ENCODE measurements around the gene GMEB1.
"Not testable (repeated sequence)": the region's sequence is repeated elsewhere in the genome, so short reads cannot be mapped to it uniquely, and the experiment has no call there.

DNA sequence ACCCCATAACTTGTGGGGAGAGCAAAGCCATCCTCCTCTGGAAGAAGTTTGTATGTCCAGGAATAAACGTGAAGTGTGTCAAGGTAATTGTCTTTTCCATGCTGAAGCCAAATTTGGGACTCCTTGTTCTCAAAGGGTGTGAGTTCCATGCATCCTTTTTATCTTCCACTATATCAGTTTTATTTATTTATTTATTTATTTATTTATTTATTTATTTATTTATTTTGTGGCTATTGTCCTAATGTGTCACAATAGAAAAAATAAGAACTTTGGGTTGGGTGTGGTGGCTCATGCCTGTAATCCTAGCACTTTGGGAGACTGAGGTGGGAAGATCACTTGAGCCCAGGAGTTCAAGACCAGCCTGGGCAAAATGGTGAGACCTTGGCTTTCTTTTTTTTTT, 23.0 kb downstream of the GMEB1 start:
- TF ChIP-seq, protein P1, sequence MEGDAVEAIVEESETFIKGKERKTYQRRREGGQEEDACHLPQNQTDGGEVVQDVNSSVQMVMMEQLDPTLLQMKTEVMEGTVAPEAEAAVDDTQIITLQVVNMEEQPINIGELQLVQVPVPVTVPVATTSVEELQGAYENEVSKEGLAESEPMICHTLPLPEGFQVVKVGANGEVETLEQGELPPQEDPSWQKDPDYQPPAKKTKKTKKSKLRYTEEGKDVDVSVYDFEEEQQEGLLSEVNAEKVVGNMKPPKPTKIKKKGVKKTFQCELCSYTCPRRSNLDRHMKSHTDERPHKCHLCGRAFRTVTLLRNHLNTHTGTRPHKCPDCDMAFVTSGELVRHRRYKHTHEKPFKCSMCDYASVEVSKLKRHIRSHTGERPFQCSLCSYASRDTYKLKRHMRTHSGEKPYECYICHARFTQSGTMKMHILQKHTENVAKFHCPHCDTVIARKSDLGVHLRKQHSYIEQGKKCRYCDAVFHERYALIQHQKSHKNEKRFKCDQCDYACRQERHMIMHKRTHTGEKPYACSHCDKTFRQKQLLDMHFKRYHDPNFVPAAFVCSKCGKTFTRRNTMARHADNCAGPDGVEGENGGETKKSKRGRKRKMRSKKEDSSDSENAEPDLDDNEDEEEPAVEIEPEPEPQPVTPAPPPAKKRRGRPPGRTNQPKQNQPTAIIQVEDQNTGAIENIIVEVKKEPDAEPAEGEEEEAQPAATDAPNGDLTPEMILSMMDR (IDR thresholded peaks at IDR 0.05), result not testable (repeated sequence)
- TF ChIP-seq POLR2A (IDR thresholded peaks at IDR 0.05), result not testable (repeated sequence)

Data from esophagus squamous epithelium (tissue), 4 donors.